Panc1 (cell line): Measurements from ENCODE around the gene TM9SF4.

Source experiments
- TF ChIP-seq, protein P1 (sequence below): fragments of 450-650 bp; IDR thresholded peaks from 2 replicates; pipeline ENCODE4 v1.5.1; 2017; ENCODE audit warnings: mild to moderate bottlenecking
- TF ChIP-seq, protein P2 (sequence below), 2 experiments: IDR thresholded peaks; 2 replicates each; pipeline ENCODE4 v1.6.1; 2011 to 2012; ENCODE audit warnings: low read depth in 2 of 2, control low read depth in 1 of 2, low read length in 1 of 2, mild to moderate bottlenecking in 1 of 2, moderate library complexity in 1 of 2; ENCODE audit not compliant: insufficient read depth in 1 of 2

DNA sequence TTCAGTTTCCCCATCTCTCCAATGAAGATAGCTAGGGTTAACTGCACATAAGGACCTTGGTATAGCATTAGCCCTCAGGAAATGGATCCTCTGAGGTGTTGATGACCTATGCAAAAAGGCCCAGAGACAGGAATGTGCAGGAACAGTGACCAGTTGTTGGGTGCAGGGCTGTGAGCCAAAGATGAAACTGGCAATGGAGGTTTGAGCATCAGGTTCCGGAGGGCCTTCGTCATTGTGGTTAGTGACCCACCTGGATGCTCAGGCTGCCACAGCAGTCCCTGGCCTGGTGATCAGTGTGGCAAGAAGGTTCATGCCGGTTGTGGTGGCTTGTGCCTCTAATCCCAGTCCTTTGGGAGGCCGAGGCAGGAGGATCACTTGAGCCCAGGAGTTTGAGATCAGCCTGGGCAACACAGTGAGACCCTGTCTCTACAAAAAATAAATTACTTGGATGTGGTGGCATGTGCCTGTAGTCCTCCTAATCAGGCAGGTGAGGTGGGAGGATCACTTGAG is 43.7 kb downstream of the TM9SF4 start:
- TF ChIP-seq, protein P1, sequence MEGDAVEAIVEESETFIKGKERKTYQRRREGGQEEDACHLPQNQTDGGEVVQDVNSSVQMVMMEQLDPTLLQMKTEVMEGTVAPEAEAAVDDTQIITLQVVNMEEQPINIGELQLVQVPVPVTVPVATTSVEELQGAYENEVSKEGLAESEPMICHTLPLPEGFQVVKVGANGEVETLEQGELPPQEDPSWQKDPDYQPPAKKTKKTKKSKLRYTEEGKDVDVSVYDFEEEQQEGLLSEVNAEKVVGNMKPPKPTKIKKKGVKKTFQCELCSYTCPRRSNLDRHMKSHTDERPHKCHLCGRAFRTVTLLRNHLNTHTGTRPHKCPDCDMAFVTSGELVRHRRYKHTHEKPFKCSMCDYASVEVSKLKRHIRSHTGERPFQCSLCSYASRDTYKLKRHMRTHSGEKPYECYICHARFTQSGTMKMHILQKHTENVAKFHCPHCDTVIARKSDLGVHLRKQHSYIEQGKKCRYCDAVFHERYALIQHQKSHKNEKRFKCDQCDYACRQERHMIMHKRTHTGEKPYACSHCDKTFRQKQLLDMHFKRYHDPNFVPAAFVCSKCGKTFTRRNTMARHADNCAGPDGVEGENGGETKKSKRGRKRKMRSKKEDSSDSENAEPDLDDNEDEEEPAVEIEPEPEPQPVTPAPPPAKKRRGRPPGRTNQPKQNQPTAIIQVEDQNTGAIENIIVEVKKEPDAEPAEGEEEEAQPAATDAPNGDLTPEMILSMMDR = no peak
- TF ChIP-seq, protein P2, sequence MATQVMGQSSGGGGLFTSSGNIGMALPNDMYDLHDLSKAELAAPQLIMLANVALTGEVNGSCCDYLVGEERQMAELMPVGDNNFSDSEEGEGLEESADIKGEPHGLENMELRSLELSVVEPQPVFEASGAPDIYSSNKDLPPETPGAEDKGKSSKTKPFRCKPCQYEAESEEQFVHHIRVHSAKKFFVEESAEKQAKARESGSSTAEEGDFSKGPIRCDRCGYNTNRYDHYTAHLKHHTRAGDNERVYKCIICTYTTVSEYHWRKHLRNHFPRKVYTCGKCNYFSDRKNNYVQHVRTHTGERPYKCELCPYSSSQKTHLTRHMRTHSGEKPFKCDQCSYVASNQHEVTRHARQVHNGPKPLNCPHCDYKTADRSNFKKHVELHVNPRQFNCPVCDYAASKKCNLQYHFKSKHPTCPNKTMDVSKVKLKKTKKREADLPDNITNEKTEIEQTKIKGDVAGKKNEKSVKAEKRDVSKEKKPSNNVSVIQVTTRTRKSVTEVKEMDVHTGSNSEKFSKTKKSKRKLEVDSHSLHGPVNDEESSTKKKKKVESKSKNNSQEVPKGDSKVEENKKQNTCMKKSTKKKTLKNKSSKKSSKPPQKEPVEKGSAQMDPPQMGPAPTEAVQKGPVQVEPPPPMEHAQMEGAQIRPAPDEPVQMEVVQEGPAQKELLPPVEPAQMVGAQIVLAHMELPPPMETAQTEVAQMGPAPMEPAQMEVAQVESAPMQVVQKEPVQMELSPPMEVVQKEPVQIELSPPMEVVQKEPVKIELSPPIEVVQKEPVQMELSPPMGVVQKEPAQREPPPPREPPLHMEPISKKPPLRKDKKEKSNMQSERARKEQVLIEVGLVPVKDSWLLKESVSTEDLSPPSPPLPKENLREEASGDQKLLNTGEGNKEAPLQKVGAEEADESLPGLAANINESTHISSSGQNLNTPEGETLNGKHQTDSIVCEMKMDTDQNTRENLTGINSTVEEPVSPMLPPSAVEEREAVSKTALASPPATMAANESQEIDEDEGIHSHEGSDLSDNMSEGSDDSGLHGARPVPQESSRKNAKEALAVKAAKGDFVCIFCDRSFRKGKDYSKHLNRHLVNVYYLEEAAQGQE (IDR thresholded peaks at IDR 0.05; ENCODE audit: insufficient read depth in 1 of 2, low read depth in 2 of 2, low read length in 1 of 2) = no peak
